GM19240 (cell line): ENCODE measurements around the gene PROCA1.
A peak's percentile ranks its signal among the peaks of the same experiment; 100 is the strongest.
"Not testable (repeated sequence)": the region's sequence is repeated elsewhere in the genome, so short reads cannot be mapped to it uniquely, and the experiment has no call there.

ENCODE experiments used
- DNase-seq: peaks from one replicate; pipeline ENCODE4 v3.0.0; 2011; ENCODE audit warnings: low spot score; ENCODE audit not compliant: insufficient read length

PROCA1 gene

GRCh38 chr17:28675980-28676379, 35.7 kb downstream of the PROCA1 start:
- no peak for DNase-seq

- no peak for DNase-seq
These were observed 36.2 kb downstream of the PROCA1 start for GRCh38 chr17:28675490-28675889.

- no peak for DNase-seq
These were observed 41.8 kb downstream of the PROCA1 start for GRCh38 chr17:28669918-28670317.

GRCh38 chr17:28667870-28668269, 43.8 kb downstream of the PROCA1 start:
- DNase-seq: no peak

GRCh38 chr17:28665994-28666393, 45.7 kb downstream of the PROCA1 start:
- DNase-seq: no peak

- DNase-seq: no peak
These were observed 48.0 kb downstream of the PROCA1 start for GRCh38 chr17:28663723-28664122.

- DNase-seq: no peak
These were observed 49.2 kb downstream of the PROCA1 start for GRCh38 chr17:28662527-28662829.

GRCh38 chr17:28661635-28662526, 49.8 kb downstream of the PROCA1 start, which contains the start of the genes SDF2 and SUPT6H:
Gene SDF2, minus strand, starts transcription at chr17:28661906. Its CDS starts 30 bp downstream, at chr17:28661876.
Gene SUPT6H, plus strand, starts transcription at chr17:28662205. Its CDS starts 11,197 bp downstream, at chr17:28673402.
- peak; percentile 95 for DNase-seq

- not testable (repeated sequence) for DNase-seq
These were observed 52.2 kb downstream of the PROCA1 start for GRCh38 chr17:28659497-28659881.

GRCh38 chr17:28658766-28659496, 52.8 kb downstream of the PROCA1 start:
- DNase-seq: not testable (repeated sequence)

GRCh38 chr17:28658342-28658741, 53.3 kb downstream of the PROCA1 start:
- not testable (repeated sequence) for DNase-seq

- DNase-seq: no peak
These were observed 53.9 kb downstream of the PROCA1 start for GRCh38 chr17:28657756-28658155.

GRCh38 chr17:28655160-28655559, 56.5 kb downstream of the PROCA1 start:
- no peak for DNase-seq
